Activated T-cell treated with anti-CD3 and anti-CD28 coated beads, Interleukin-2, amount 50 U/mL, for 48 hours (primary cell): ENCODE data around the gene OR2T1.
"Not testable (repeated sequence)": the region's sequence is repeated elsewhere in the genome, so short reads cannot be mapped to it uniquely, and the experiment has no call there.

Source experiments
- DNase-seq, 2 experiments: peaks; one replicate each; pipeline ENCODE4 v3.0.0-alpha.2; 2020

OR2T1 gene

DNA sequence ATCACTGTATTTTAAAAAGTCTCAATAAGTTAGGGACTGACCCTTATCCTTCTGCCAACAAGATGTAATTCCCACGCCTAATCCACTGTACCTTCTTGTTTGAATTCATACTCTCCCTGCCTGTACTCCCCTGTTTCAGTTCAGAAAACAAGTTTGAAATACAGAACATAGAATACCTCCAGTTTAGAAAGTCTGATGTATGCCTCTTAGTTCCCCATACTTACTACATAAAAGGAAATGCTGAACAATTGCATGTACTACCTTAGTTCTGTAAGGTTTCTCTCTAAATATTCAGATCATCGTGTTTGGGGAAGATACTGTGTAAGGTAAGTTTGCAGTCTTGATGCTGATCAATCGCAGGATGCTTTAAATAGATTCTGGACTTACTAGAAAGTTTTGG lies 33.5 kb downstream of the OR2T1 start:
- DNase-seq, result not testable (repeated sequence)

DNA sequence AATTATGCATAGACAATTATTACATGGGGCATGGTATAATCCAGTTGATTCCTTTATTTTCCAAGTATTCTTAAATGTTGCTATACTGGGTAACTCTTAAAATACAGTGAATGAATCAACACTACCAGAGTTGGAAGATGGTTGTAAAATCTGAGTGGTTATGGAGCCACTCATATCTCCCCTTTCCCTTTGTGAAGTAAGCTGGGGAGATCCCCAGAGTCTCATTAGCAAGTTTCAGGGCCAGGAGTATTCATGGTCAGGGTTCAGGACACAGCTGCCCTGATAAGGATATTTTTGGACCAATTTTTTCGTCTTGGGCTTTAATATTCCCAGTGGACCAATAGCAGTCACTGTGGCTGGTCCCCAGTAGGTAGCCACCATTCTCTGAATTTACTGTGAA lies 35.8 kb downstream of the OR2T1 start:
- DNase-seq, result not testable (repeated sequence)

DNA sequence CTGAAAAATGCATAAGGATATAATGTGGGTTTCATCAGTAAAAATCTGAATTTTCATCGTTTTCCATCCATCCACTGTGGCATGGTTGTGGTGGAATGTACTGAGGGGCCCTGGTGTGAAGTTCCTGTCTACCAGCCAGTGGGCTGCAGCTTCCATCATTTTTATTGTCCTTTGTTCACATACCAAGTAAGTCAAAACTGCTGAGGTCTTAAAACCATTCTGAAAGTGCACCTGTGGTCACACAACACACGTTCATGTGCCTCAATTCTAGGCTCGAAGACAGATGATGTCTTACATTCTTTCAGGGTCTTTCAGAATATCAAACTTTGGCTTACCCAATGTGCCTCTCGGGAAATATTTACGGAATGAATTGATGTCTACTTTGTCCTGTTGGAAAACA lies 36.4 kb downstream of the OR2T1 start:
- not testable (repeated sequence) for DNase-seq

- not testable (repeated sequence) for DNase-seq
These were observed 39.8 kb downstream of the OR2T1 start for GRCh38 chr1:248442500-248443277.

GRCh38 chr1:248444603-248445002 lies 41.8 kb downstream of the OR2T1 start:
- not testable (repeated sequence) for DNase-seq

DNA sequence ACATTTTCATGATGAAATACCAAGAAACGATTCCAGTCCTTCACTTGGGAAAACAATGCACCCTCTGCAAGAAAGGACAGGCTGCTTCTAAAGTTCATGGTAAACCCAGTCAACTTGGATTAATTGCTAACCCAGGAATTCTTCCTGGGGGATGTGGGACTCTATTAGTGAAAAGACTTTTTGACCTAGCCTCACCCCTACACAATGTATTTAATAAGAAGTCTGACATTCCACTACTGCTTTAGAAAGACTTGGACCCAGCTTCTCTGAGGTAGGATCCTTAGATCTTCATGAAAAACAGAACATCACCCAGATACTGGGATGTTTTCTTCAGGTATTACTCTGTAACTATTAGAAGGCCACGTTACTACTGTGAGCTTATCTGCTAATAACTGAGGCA lies 42.6 kb downstream of the OR2T1 start, which contains the start of gene OR2T2:
TSS of gene OR2T2 (plus strand) at position 239 of the 400 bp plus-strand sequence. CDS start 7,161 bp downstream, outside the sequence.
- not testable (repeated sequence) for DNase-seq

GRCh38 chr1:248448409-248449074 lies 45.7 kb downstream of the OR2T1 start:
- DNase-seq, result not testable (repeated sequence)

DNA sequence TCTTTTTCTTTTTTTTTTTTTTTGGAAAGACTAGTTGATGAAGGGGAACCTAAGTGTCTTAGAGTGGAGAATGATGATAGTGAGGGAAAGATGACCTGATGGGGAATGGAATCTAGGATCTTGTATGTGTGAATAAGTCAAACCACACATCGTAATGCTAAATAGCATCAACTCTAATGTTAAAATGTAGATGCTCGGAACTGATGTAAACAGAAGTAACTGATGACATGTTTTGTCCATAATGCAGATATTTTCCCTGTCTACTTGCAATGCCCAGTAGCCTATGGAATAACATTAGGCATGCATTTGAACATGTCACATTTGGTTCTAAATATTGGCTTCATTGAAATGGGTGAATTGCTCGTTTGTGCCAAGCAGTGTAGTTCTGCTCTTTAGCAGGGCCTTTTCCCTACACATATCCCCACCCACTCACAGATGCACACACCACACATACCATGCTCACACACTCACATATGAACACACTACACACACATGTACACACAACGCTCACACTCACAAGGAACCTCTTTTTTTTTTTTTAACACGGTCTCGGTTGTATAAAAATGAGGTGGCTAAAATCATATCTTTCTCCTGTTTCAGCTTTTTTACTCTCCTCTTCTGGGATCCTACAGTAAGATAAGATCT lies 47.1 kb downstream of the OR2T1 start:
- not testable (repeated sequence) for DNase-seq

- DNase-seq, result not testable (repeated sequence)
These were observed 47.8 kb downstream of the OR2T1 start for GRCh38 chr1:248450466-248451145.

DNA sequence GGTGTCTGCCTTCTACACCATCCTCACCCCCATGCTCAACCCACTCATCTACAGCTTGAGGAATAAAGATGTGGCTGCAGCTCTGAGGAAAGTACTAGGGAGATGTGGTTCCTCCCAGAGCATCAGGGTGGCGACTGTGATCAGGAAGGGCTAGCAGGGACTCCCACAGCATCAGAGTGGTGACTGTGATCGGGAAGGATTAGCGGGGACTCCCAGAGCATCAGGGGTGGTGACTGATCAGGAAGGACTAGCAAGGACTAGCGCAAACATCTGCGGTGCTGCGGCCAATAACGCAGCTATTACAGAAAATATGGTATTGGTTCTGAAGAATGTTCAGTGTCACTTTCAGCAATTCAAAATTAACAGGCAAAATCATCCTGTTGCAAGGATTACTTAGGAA lies 50.8 kb downstream of the OR2T1 start:
- not testable (repeated sequence) for DNase-seq

DNA sequence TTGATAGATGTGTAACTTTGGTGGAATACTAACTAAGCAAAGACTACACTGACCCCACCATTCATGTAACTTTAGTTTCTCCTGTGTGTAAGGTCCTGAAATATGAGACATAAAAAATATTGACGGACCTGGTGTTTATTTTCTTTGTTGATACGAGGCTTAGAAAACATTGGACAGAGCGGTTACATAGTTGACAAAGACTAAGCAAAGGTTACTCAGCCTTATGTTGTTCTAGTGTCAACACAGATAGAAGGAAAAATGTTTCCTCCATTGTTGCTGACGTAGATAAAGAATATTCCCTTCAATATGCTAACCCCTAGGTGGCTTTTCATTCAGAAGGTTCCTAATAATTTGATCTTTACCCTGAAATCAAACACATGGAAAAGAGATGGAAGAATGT lies 52.2 kb downstream of the OR2T1 start:
- DNase-seq, result not testable (repeated sequence)

GRCh38 chr1:248456635-248457034 lies 53.8 kb downstream of the OR2T1 start:
- not testable (repeated sequence) for DNase-seq
